T-cell (primary cell): Measurements from ENCODE around the gene GPR78. TPM values are rescaled to one million over a fixed set of nuclear protein-coding genes. Genes with fewer than 3 reads are reported as not detected.

Experiments
- ATAC-seq, 4 experiments: fragments of 200-7000 bp in 3 of 4; fragments of 150-1000 bp in 1 of 4; cut with Tn5 transposase; replicated peaks in 1 of 4; 1 replicate in 3 of 4; 2 replicates in 1 of 4; pipeline ENCODE4 v1.10.0; 2021; ENCODE audit warnings: moderate library complexity in 3 of 4, mild to moderate bottlenecking in 2 of 4, moderate number of reproducible peaks in 1 of 4
- CTCF ChIA-PET, 2 donors: fragments of 300-600 bp; sonication (Branson Sonifier 250); formaldehyde crosslinking; loops; one replicate each; lab custom pipeline; 2022; ENCODE audit warnings: antibody characterized with exemption in 2 of 2; lab: Charles Lee
- POLR2A ChIA-PET, 2 donors: fragments of 300-600 bp; sonication (Branson Sonifier 250); formaldehyde crosslinking; loops; one replicate each; lab custom pipeline; 2022; ENCODE audit warnings: antibody characterized with exemption in 2 of 2; lab: Charles Lee
- DNase-seq, 35 experiments: peaks; one replicate each; pipeline versions ENCODE4 v3.0.0 to v3.0.0-alpha.2; 2013 to 2023
- H3K27ac ChIP-seq: one replicate; pipeline ENCODE4 v1.5.1; 2013; ENCODE audit warnings: low read length
- H3K27me3 ChIP-seq, 2 experiments: replicated peaks in 1 of 2; 1 replicate in 1 of 2; 2 replicates in 1 of 2; pipeline versions ENCODE4 v1.6.1 to v1.7.0; 2013; ENCODE audit warnings: low read length in 1 of 2, mixed read lengths in 1 of 2; ENCODE audit not compliant: control insufficient read depth in 2 of 2, insufficient read depth in 2 of 2; ENCODE audit errors: extremely low read depth in 1 of 2
- H3K36me3 ChIP-seq, 2 donors: 1 replicate in 1 of 2; 2 replicates in 1 of 2; pipeline versions ENCODE4 v1.6.1 to v1.7.0; 2013; ENCODE audit warnings: low read length in 1 of 2; ENCODE audit not compliant: control insufficient read depth in 2 of 2, insufficient read depth in 1 of 2; ENCODE audit errors: extremely low read depth in 1 of 2
- H3K4me1 ChIP-seq, 2 experiments: 1 replicate in 1 of 2; 2 replicates in 1 of 2; pipeline versions ENCODE4 v1.6.1 to v1.7.0; 2013; ENCODE audit warnings: low read length in 2 of 2, mixed read lengths in 1 of 2; ENCODE audit not compliant: insufficient read depth in 2 of 2, control insufficient read depth in 1 of 2; ENCODE audit errors: extremely low read depth in 1 of 2
- H3K4me3 ChIP-seq, 2 donors: 1 replicate in 1 of 2; 2 replicates in 1 of 2; pipeline versions ENCODE4 v1.5.1 to v1.7.0; 2013; ENCODE audit warnings: mild to moderate bottlenecking in 2 of 2, low read length in 1 of 2, moderate library complexity in 1 of 2; ENCODE audit not compliant: control insufficient read depth in 1 of 2; ENCODE audit errors: extremely low read depth in 1 of 2
- H3K9me3 ChIP-seq: 2 replicates; pipeline ENCODE4 v1.7.0; 2013
- H3K27ac Mint-ChIP-seq, 2 donors: one replicate each; pipeline ENCODE4 v1.8.0; 2020 to 2021; ENCODE audit warnings: mild to moderate bottlenecking in 2 of 2, mixed read lengths in 2 of 2
- H3K27me3 Mint-ChIP-seq, 2 donors: one replicate each; pipeline ENCODE4 v1.8.0; 2021 to 2022; ENCODE audit warnings: mixed read lengths in 2 of 2
- H3K36me3 Mint-ChIP-seq: one replicate; pipeline ENCODE4 v1.8.0; 2021; ENCODE audit warnings: mixed read lengths
- H3K4me1 Mint-ChIP-seq, 3 donors: one replicate each; pipeline ENCODE4 v1.8.0; 2020 to 2022; ENCODE audit warnings: mixed read lengths in 3 of 3, mild to moderate bottlenecking in 1 of 3
- H3K4me3 Mint-ChIP-seq, 3 donors: one replicate each; pipeline ENCODE4 v1.8.0; 2020 to 2022; ENCODE audit warnings: mild to moderate bottlenecking in 3 of 3, mixed read lengths in 3 of 3, moderate library complexity in 3 of 3
- H3K9me3 Mint-ChIP-seq, 3 donors: one replicate each; pipeline ENCODE4 v1.8.0; 2020 to 2022; ENCODE audit warnings: mixed read lengths in 3 of 3
- WGBS: methylation state at CpG from one replicate; pipeline ENCODE4 v1.1.5; 2013; ENCODE audit warnings: missing lambda C conversion rate; ENCODE audit not compliant: insufficient coverage; 5-methylcytosine and 5-hydroxymethylcytosine counted together
- total RNA-seq, 35 experiments: library from RNA in 6 of 35; stranded (reverse) in 6 of 35; fragments of 120-200 nt in 1 of 35; gene quantifications; one replicate each; pipeline versions ENCODE4 v1.2.1 to v1.2.4 and lab custom pipeline; 2013 to 2026

GPR78 gene
- total RNA-seq, 5 donors from 2014 or later (not counting 1 experiment from before 2014, with no cell fraction given), result not detected

GRCh38 chr4:8609824-8610350 lies 29.7 kb downstream of the GPR78 start:
- Histone ChIP-seq H3K9me3 (no peaks in the 10 kb centered on the region), H3K27me3 (peaks cover 0 to 40% of the 10 kb centered on the region in 2 experiments), H3K36me3 (no peaks in the 10 kb centered on the region), H3K4me3 (no peak overlapping the region), H3K4me1 (peaks cover 0 to 6% of the 10 kb centered on the region in 2 experiments), H3K27ac (no peak overlapping the region)
- 68% methylated on average over 9 of the region's 9 CpGs for WGBS
- Mint-ChIP-seq H3K9me3 (no peaks in the 10 kb centered on the region), H3K4me3 (no peak overlapping the region), H3K4me1 (no peaks in the 10 kb centered on the region), H3K27ac (no peak overlapping the region), H3K36me3 (no peaks in the 10 kb centered on the region), H3K27me3 (peaks cover 12% of the 10 kb centered on the region in 2 donors)
- ChIA-PET CTCF (no interaction called here), POLR2A (no interaction called here)
- DNase-seq (no peak), ATAC-seq (no peak)

GRCh38 chr4:8610858-8611616 lies 30.8 kb downstream of the GPR78 start:
- H3K27ac ChIP-seq, result no peak overlapping the region
- ChIA-PET POLR2A (no interaction called here), CTCF (no interaction called here)
- Mint-ChIP-seq H3K27me3 (peaks cover 12% of the 10 kb centered on the region in 2 donors), H3K4me1 (no peaks in the 10 kb centered on the region), H3K27ac (no peak overlapping the region), H3K36me3 (no peaks in the 10 kb centered on the region), H3K9me3 (no peaks in the 10 kb centered on the region), H3K4me3 (no peak overlapping the region)
- H3K27me3 ChIP-seq, result peaks cover 0 to 41% of the 10 kb centered on the region in 2 experiments
- no peak overlapping the region for H3K4me3 ChIP-seq
- H3K36me3 ChIP-seq, result no peaks in the 10 kb centered on the region
- ATAC-seq (no peak), DNase-seq (no peak)
- H3K9me3 ChIP-seq, result no peaks in the 10 kb centered on the region
- peaks cover 0 to 6% of the 10 kb centered on the region in 2 experiments for H3K4me1 ChIP-seq
- WGBS, result 81% methylated on average over 5 of the region's 8 CpGs

- Mint-ChIP-seq H3K9me3 (no peaks in the 10 kb centered on the region), H3K36me3 (no peaks in the 10 kb centered on the region), H3K4me1 (no peaks in the 10 kb centered on the region), H3K27ac (no peak overlapping the region), H3K27me3 (peaks cover 12% of the 10 kb centered on the region in 2 donors), H3K4me3 (no peak overlapping the region)
- H3K9me3 ChIP-seq, result no peaks in the 10 kb centered on the region
- CTCF ChIA-PET, result no interaction called here
- peaks cover 0 to 30% of the 10 kb centered on the region in 2 experiments for H3K27me3 ChIP-seq
- ATAC-seq (no peak), DNase-seq (no peak)
- no peak overlapping the region for H3K27ac ChIP-seq
- no peaks in the 10 kb centered on the region for H3K36me3 ChIP-seq
- H3K4me1 ChIP-seq, result peaks cover 0 to 2% of the 10 kb centered on the region in 2 experiments
- no peak overlapping the region for H3K4me3 ChIP-seq
- 98% methylated on average over 6 of the region's 8 CpGs for WGBS
- POLR2A ChIA-PET, result no interaction called here
These were observed 32.5 kb downstream of the GPR78 start for GRCh38 chr4:8612646-8613045.

- Mint-ChIP-seq H3K27me3 (peaks cover 12% of the 10 kb centered on the region in 2 donors), H3K4me1 (no peaks in the 10 kb centered on the region), H3K4me3 (no peak overlapping the region), H3K9me3 (no peaks in the 10 kb centered on the region), H3K27ac (no peak overlapping the region), H3K36me3 (no peaks in the 10 kb centered on the region)
- ATAC-seq (no peak), DNase-seq (no peak)
- ChIA-PET CTCF (no interaction called here), POLR2A (no interaction called here)
- no peak overlapping the region for H3K27ac ChIP-seq
- WGBS, result 86% methylated on average over 34 of the region's 35 CpGs
- H3K36me3 ChIP-seq, result no peaks in the 10 kb centered on the region
- peaks cover 0 to 29% of the 10 kb centered on the region in 2 experiments for H3K27me3 ChIP-seq
- H3K9me3 ChIP-seq, result no peaks in the 10 kb centered on the region
- no peaks in the 10 kb centered on the region for H3K4me1 ChIP-seq
- no peak overlapping the region for H3K4me3 ChIP-seq
These were observed 33.5 kb downstream of the GPR78 start for GRCh38 chr4:8613421-8614364.

GRCh38 chr4:8614365-8615193 lies 34.4 kb downstream of the GPR78 start:
- ChIA-PET CTCF (interaction anchor here in 1 of 2 donors (0.7 kb wide), 1 partner anchor 50 kb away, joined by 3 read pairs; no protein-coding TSS in a partner anchor), POLR2A (no interaction called here)
- Histone ChIP-seq H3K4me3 (no peak overlapping the region), H3K4me1 (no peaks in the 10 kb centered on the region), H3K9me3 (no peaks in the 10 kb centered on the region), H3K27me3 (peaks cover 0 to 29% of the 10 kb centered on the region in 2 experiments), H3K36me3 (no peaks in the 10 kb centered on the region), H3K27ac (no peak overlapping the region)
- DNase-seq (no peak), ATAC-seq (no peak)
- no peak overlapping the region for H3K27ac Mint-ChIP-seq
- 51% methylated on average over 17 of the region's 22 CpGs for WGBS
- no peak overlapping the region for H3K4me3 Mint-ChIP-seq
- no peaks in the 10 kb centered on the region for H3K36me3 Mint-ChIP-seq
- peaks cover 7 to 10% of the 10 kb centered on the region in 2 donors for H3K27me3 Mint-ChIP-seq
- no peaks in the 10 kb centered on the region for H3K4me1 Mint-ChIP-seq
- no peaks in the 10 kb centered on the region for H3K9me3 Mint-ChIP-seq

- no peaks in the 10 kb centered on the region for H3K4me1 Mint-ChIP-seq
- no peak overlapping the region for H3K4me3 Mint-ChIP-seq
- Histone ChIP-seq H3K4me1 (no peaks in the 10 kb centered on the region), H3K27ac (no peak overlapping the region), H3K9me3 (no peaks in the 10 kb centered on the region), H3K4me3 (no peak overlapping the region), H3K36me3 (no peaks in the 10 kb centered on the region), H3K27me3 (peaks cover 0 to 29% of the 10 kb centered on the region in 2 experiments)
- H3K9me3 Mint-ChIP-seq, result no peaks in the 10 kb centered on the region
- ATAC-seq (no peak), DNase-seq (no peak)
- no peak overlapping the region for H3K27ac Mint-ChIP-seq
- no peaks in the 10 kb centered on the region for H3K36me3 Mint-ChIP-seq
- 91% methylated on average over 12 of the region's 13 CpGs for WGBS
- H3K27me3 Mint-ChIP-seq, result peaks cover 7% of the 10 kb centered on the region in 2 donors
- CTCF ChIA-PET, result no interaction called here
- POLR2A ChIA-PET, result no interaction called here
These were observed 35.2 kb downstream of the GPR78 start for GRCh38 chr4:8615366-8615765.
